Upper lobe of right lung (tissue), 1 donor: ENCODE results near the gene CTRB1. TPM values are rescaled to one million over a fixed set of nuclear protein-coding genes. Genes with fewer than 3 reads are reported as not detected.

Source experiments
- ATAC-seq: fragments of 200-7000 bp; cut with Tn5 transposase; one replicate; pipeline ENCODE4 v1.9.1; 2020; ENCODE audit warnings: mild to moderate bottlenecking, moderate library complexity
- DNase-seq: peaks from one replicate; pipeline ENCODE4 v3.0.0-alpha.2; 2020
- H3K27ac ChIP-seq: fragments of 200-600 bp; one replicate; pipeline ENCODE4 v1.8.0; 2022
- H3K27me3 ChIP-seq: fragments of 200-600 bp; one replicate; pipeline ENCODE4 v1.8.0; 2022; ENCODE audit warnings: mild to moderate bottlenecking
- H3K36me3 ChIP-seq: fragments of 200-600 bp; one replicate; pipeline ENCODE4 v1.8.0; 2022
- H3K4me1 ChIP-seq: fragments of 200-600 bp; one replicate; pipeline ENCODE4 v1.8.0; 2022
- H3K4me3 ChIP-seq: fragments of 200-600 bp; one replicate; pipeline ENCODE4 v1.8.0; 2022; ENCODE audit warnings: mild to moderate bottlenecking
- H3K9me3 ChIP-seq: fragments of 200-600 bp; one replicate; pipeline ENCODE4 v1.8.0; 2022
- intact Hi-C: fragments of 100-400 bp; cut with DNase I; formaldehyde crosslinking; loops from one replicate; pipeline ENCODE4 v1.11.0; 2022
- total RNA-seq: library from RNA; stranded (reverse); fragmentation: NEBNext Ultra II Directional; extraction: Animal tissue kit (Norgen Biotek cat#: 25700); gene quantifications from one replicate; pipeline ENCODE4 v1.2.1, GENCODE V29; 2021
- TF ChIP-seq, protein P1 (sequence below): fragments of 200-600 bp; IDR thresholded peaks from one replicate; pipeline ENCODE4 v1.8.0; 2022; ENCODE audit warnings: antibody characterized with exemption
- donor health status: DM: no; HTN: yes; CAD: no; lungs with severe emphysema.

CTRB1 gene
- total RNA-seq, 1 donor from 2014 or later: not detected

- H3K27ac ChIP-seq: peak overlapping the region; percentile 81
- intact Hi-C loops: loop anchor here (5.0 kb wide), 1 partner anchor 129 kb away; no protein-coding TSS in a partner anchor
- no peaks in the 10 kb centered on the region for H3K27me3 ChIP-seq
- no peaks in the 10 kb centered on the region for H3K36me3 ChIP-seq
- H3K4me3 ChIP-seq: peak overlapping the region; percentile 5
- ATAC-seq: no peak
- peaks cover 87% of the 10 kb centered on the region for H3K4me1 ChIP-seq
- H3K9me3 ChIP-seq: no peaks in the 10 kb centered on the region
- peak; percentile 63 for DNase-seq
- TF ChIP-seq, protein P1, sequence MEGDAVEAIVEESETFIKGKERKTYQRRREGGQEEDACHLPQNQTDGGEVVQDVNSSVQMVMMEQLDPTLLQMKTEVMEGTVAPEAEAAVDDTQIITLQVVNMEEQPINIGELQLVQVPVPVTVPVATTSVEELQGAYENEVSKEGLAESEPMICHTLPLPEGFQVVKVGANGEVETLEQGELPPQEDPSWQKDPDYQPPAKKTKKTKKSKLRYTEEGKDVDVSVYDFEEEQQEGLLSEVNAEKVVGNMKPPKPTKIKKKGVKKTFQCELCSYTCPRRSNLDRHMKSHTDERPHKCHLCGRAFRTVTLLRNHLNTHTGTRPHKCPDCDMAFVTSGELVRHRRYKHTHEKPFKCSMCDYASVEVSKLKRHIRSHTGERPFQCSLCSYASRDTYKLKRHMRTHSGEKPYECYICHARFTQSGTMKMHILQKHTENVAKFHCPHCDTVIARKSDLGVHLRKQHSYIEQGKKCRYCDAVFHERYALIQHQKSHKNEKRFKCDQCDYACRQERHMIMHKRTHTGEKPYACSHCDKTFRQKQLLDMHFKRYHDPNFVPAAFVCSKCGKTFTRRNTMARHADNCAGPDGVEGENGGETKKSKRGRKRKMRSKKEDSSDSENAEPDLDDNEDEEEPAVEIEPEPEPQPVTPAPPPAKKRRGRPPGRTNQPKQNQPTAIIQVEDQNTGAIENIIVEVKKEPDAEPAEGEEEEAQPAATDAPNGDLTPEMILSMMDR: no peak
Observed at GRCh38 chr16:75252946-75253911, 34.4 kb downstream of the CTRB1 start.

DNA sequence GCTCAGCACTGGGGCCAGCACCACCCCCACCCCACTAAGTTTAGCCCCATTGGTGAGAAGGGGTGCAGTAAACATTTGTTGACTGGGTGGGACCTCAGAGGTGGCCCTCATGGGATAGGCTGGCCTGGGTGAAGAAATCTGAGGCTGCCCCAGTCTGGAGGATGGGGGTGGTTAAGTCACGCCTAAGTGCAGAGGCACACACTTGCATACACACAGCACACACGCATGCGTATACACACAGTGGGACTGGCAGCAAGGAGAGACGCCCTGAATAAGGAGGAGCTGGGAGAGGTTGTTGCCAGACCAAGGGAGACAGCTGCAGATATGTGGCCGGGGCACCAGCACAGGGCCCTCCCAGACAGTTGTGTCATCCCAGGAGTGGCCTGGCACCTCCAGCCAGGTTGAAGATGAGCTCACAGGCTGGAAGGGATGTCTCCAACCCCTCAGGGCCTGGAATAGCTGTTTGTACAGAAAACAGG lies 35.6 kb downstream of the CTRB1 start:
- Histone ChIP-seq H3K4me3 (no peak overlapping the region), H3K27me3 (no peaks in the 10 kb centered on the region), H3K9me3 (no peaks in the 10 kb centered on the region), H3K4me1 (peaks cover 80% of the 10 kb centered on the region), H3K27ac (peak overlapping the region; percentile 81), H3K36me3 (no peaks in the 10 kb centered on the region)
- ATAC-seq (peak; percentile 52), DNase-seq (peak; percentile 70)
- TF ChIP-seq, protein P1: no peak
- intact Hi-C loops: loop anchor here (5.0 kb wide), 1 partner anchor 128 kb away; no protein-coding TSS in a partner anchor

DNA sequence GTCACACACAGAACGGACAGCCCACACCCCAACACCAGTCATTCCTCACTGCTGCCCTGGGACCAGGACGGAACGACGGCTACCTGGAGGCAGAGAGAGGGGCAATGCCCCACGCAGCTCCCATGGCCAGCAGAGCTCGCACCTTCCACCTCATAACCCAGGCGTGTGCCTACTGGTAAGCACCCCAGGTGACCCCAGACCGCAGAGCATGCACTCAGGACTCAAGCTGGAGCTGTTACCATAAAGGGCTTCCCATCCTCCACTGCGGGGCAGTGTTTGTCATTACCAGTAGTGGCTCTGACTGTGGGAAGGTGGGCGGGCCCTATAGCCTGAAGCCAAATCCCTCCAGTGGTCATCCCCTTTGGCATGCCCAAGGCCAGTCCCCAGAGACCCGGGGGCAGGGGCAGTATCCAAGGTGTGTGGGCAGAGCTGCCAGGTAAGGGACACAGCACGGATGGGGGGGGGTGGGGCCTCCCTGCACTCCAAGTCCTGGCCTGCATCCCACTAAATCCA lies 37.3 kb downstream of the CTRB1 start:
- Histone ChIP-seq H3K36me3 (no peaks in the 10 kb centered on the region), H3K4me3 (no peak overlapping the region), H3K27ac (peak overlapping the region; percentile 81), H3K4me1 (peaks cover 75% of the 10 kb centered on the region), H3K9me3 (no peaks in the 10 kb centered on the region), H3K27me3 (no peaks in the 10 kb centered on the region)
- intact Hi-C loops: no loop called here
- TF ChIP-seq, protein P1: no peak
- peak; percentile 2 for ATAC-seq
- DNase-seq: peak; percentile 70

- ATAC-seq: peak; percentile 22
- intact Hi-C loops: no loop called here
- no peak overlapping the region for H3K4me3 ChIP-seq
Observed at GRCh38 chr16:75256696-75257343, 38.0 kb downstream of the CTRB1 start.

More at GRCh38 chr16:75256696-75257343, 38.0 kb downstream of the CTRB1 start:
- Histone ChIP-seq H3K36me3 (no peaks in the 10 kb centered on the region), H3K9me3 (no peaks in the 10 kb centered on the region), H3K27me3 (no peaks in the 10 kb centered on the region), H3K27ac (peak overlapping the region; percentile 81), H3K4me1 (peaks cover 80% of the 10 kb centered on the region)
- no peak for DNase-seq
- TF ChIP-seq, protein P1: no peak
